ENCODE results near the gene NPLOC4. TPM values are rescaled to one million over a fixed set of nuclear protein-coding genes. Genes with fewer than 3 reads are reported as not detected.

Gene NPLOC4
- total and polyA plus RNA-seq, 12 donors, result 41.7 to 140 (median 80.3) TPM

- no peaks in the 10 kb centered on the region for H3K9me3 ChIP-seq (replicated peaks in 1 of 3)
- intact Hi-C loops (cut with DNase I), result no loop called here
- H3K4me1 ChIP-seq (replicated peaks in 1 of 2), result peaks cover 0 to 13% of the 10 kb centered on the region in 2 donors
- H3K4me3 ChIP-seq, result no peak overlapping the region
- TF ChIP-seq, protein P1, sequence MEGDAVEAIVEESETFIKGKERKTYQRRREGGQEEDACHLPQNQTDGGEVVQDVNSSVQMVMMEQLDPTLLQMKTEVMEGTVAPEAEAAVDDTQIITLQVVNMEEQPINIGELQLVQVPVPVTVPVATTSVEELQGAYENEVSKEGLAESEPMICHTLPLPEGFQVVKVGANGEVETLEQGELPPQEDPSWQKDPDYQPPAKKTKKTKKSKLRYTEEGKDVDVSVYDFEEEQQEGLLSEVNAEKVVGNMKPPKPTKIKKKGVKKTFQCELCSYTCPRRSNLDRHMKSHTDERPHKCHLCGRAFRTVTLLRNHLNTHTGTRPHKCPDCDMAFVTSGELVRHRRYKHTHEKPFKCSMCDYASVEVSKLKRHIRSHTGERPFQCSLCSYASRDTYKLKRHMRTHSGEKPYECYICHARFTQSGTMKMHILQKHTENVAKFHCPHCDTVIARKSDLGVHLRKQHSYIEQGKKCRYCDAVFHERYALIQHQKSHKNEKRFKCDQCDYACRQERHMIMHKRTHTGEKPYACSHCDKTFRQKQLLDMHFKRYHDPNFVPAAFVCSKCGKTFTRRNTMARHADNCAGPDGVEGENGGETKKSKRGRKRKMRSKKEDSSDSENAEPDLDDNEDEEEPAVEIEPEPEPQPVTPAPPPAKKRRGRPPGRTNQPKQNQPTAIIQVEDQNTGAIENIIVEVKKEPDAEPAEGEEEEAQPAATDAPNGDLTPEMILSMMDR (IDR thresholded peaks at IDR 0.05), result no peak
- no peak for TF ChIP-seq POLR2A (IDR thresholded peaks at IDR 0.05)
- peaks cover 0 to 49% of the 10 kb centered on the region in 2 donors for H3K36me3 ChIP-seq (replicated peaks in 1 of 2)
- H3K27ac ChIP-seq, result no peak overlapping the region
- WGBS, 4 donors, result 50 to 93% (median 93%) methylated on average over 1 to 17 of the region's 17 CpGs
- H3K27me3 ChIP-seq, result peaks cover 18% of the 10 kb centered on the region
- no peak for DNase-seq
Observed at GRCh38 chr17:81541123-81541522, 95.8 kb downstream of the NPLOC4 start.

DNA sequence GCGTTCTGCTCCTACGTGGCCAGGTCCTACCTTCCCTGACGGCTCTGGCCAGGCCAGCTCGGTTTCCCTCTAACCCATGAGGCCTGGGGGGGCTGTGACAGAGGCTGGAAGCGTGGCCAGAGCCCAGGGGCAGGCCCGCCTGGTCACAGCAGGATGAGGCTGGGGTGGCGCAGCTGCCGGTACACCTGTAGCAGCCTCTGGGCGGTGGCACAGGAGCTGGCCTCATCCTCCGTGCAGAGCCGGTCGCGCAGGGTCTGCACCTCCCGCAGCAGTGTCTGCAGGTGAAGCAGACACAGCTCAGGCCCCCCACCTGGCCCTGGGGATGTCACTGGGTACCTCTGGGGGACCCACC, 96.3 kb downstream of the NPLOC4 start:
- intact Hi-C loops (cut with DNase I), result no loop called here
- no peak overlapping the region for H3K4me3 ChIP-seq
- H3K9me3 ChIP-seq (replicated peaks in 1 of 3), result no peaks in the 10 kb centered on the region
- no peak overlapping the region for H3K27ac ChIP-seq
- peaks cover 21% of the 10 kb centered on the region for H3K27me3 ChIP-seq
- DNase-seq, result no peak
- WGBS, 4 donors, result 93 to 97% (median 95%) methylated on average over 5 to 14 of the region's 14 CpGs
- H3K4me1 ChIP-seq (replicated peaks in 1 of 2), result peaks cover 0 to 14% of the 10 kb centered on the region in 2 donors
- peaks cover 0 to 44% of the 10 kb centered on the region in 2 donors for H3K36me3 ChIP-seq (replicated peaks in 1 of 2)
- TF ChIP-seq, protein P1 (IDR thresholded peaks at IDR 0.05), result no peak
- TF ChIP-seq POLR2A (IDR thresholded peaks at IDR 0.05), result no peak

- H3K4me3 ChIP-seq, result no peak overlapping the region
- H3K4me1 ChIP-seq (replicated peaks in 1 of 2), result peaks cover 0 to 14% of the 10 kb centered on the region in 2 donors
- no peak for TF ChIP-seq POLR2A (IDR thresholded peaks at IDR 0.05)
- TF ChIP-seq, protein P1 (IDR thresholded peaks at IDR 0.05), result no peak
- DNase-seq, result no peak
- H3K27ac ChIP-seq, result no peak overlapping the region
- intact Hi-C loops (cut with DNase I), result no loop called here
- 92 to 96% (median 94%) methylated on average over 13 to 28 of the region's 28 CpGs for WGBS, 4 donors
- H3K27me3 ChIP-seq, result peaks cover 21% of the 10 kb centered on the region
- H3K9me3 ChIP-seq (replicated peaks in 1 of 3), result no peaks in the 10 kb centered on the region
- peaks cover 0 to 39% of the 10 kb centered on the region in 2 donors for H3K36me3 ChIP-seq (replicated peaks in 1 of 2)
Observed at GRCh38 chr17:81539961-81540675, 96.8 kb downstream of the NPLOC4 start.

GRCh38 chr17:81539571-81539900, 97.4 kb downstream of the NPLOC4 start:
- 80 to 91% (median 86%) methylated on average over 7 to 10 of the region's 10 CpGs for WGBS, 4 donors
- H3K27ac ChIP-seq, result no peak overlapping the region
- no peak overlapping the region for H3K4me3 ChIP-seq
- peaks cover 0 to 14% of the 10 kb centered on the region in 2 donors for H3K4me1 ChIP-seq (replicated peaks in 1 of 2)
- H3K36me3 ChIP-seq (replicated peaks in 1 of 2), result peaks cover 0 to 36% of the 10 kb centered on the region in 2 donors
- no peaks in the 10 kb centered on the region for H3K9me3 ChIP-seq (replicated peaks in 1 of 3)
- H3K27me3 ChIP-seq, result peaks cover 21% of the 10 kb centered on the region
- intact Hi-C loops (cut with DNase I), result no loop called here
- TF ChIP-seq POLR2A (IDR thresholded peaks at IDR 0.05), result no peak
- TF ChIP-seq, protein P1 (IDR thresholded peaks at IDR 0.05), result no peak
- DNase-seq, result no peak
